DND-41 (cell line): Measurements from ENCODE around the gene SELENOF.

Experiments used
- ATAC-seq: fragments of 200-7000 bp; cut with Tn5 transposase; 3 replicates; pipeline ENCODE4 v1.9.1; 2021; ENCODE audit warnings: low read depth; ENCODE audit not compliant: insufficient read depth
- DNase-seq: peaks from one replicate; pipeline ENCODE4 v3.0.0-alpha.2; 2020
- H2AFZ ChIP-seq: 2 replicates; pipeline ENCODE4 v1.6.0; 2012; ENCODE audit warnings: low read depth, low read length
- H3K27ac ChIP-seq: 2 replicates; pipeline ENCODE4 v1.5.1; 2012; ENCODE audit warnings: low read length, inconsistent platforms
- H3K27me3 ChIP-seq: fragments of 200-600 bp; sonication (generic); 2 replicates; pipeline ENCODE4 v1.6.0; 2012; ENCODE audit warnings: low read length, mild to moderate bottlenecking, inconsistent platforms; ENCODE audit not compliant: insufficient read depth, poor library complexity
- H3K36me3 ChIP-seq: 2 replicates; pipeline ENCODE4 v1.5.1; 2012; ENCODE audit warnings: low read length, inconsistent platforms; ENCODE audit not compliant: insufficient read depth
- H3K4me1 ChIP-seq: 2 replicates; pipeline ENCODE4 v1.5.1; 2012; ENCODE audit warnings: mild to moderate bottlenecking, low read length; ENCODE audit not compliant: insufficient read depth
- H3K4me2 ChIP-seq: 2 replicates; pipeline ENCODE4 v1.6.0; 2012; ENCODE audit warnings: mild to moderate bottlenecking, moderate library complexity, low read length, inconsistent platforms; ENCODE audit not compliant: insufficient read depth
- H3K4me3 ChIP-seq, 2 experiments: fragments of 200-600 bp in 1 of 2; shearing (Covaris generic) in 1 of 2; 2 replicates each; pipeline ENCODE4 v1.5.1; 2012 to 2016; ENCODE audit warnings: inconsistent platforms in 2 of 2, low read length in 2 of 2, mild to moderate bottlenecking in 2 of 2, low read depth in 1 of 2, moderate library complexity in 1 of 2
- H3K79me2 ChIP-seq: 2 replicates; pipeline ENCODE4 v1.6.0; 2012; ENCODE audit warnings: low read length, inconsistent platforms; ENCODE audit not compliant: insufficient read depth
- H3K9ac ChIP-seq: 2 replicates; pipeline ENCODE4 v1.6.0; 2012; ENCODE audit warnings: low read depth, mild to moderate bottlenecking, inconsistent platforms, low read length, moderate library complexity
- H3K9me3 ChIP-seq: 2 replicates; pipeline ENCODE4 v1.5.1; 2012; ENCODE audit warnings: low read length, moderate library complexity, mild to moderate bottlenecking, inconsistent platforms; ENCODE audit not compliant: insufficient read depth, severe bottlenecking
- H4K20me1 ChIP-seq: 2 replicates; pipeline ENCODE4 v1.6.0; 2012; ENCODE audit warnings: low read length; ENCODE audit not compliant: insufficient read depth
- EZH2 ChIP-seq: IDR thresholded peaks from 3 replicates; pipeline ENCODE4 v1.6.1; 2012; ENCODE audit warnings: borderline replicate concordance, low read depth, mild to moderate bottlenecking, moderate library complexity, low read length, inconsistent platforms; ENCODE audit not compliant: severe bottlenecking
- TF ChIP-seq, protein P1 (sequence below): IDR thresholded peaks from 2 replicates; pipeline ENCODE4 v1.5.1; 2012; ENCODE audit warnings: borderline replicate concordance, low read length, moderate library complexity, mild to moderate bottlenecking; ENCODE audit not compliant: poor library complexity, severe bottlenecking; ENCODE audit errors: extremely low read depth

SELENOF gene

GRCh38 chr1:86888327-86888726, 25.6 kb downstream of the SELENOF start:
- Histone ChIP-seq H3K4me3 (no peak overlapping the region), H3K27ac (no peak overlapping the region), H4K20me1 (peaks cover 4% of the 10 kb centered on the region; the same call in 1 of the 2 replicates), H3K9ac (no peak overlapping the region), H2AFZ (no peak overlapping the region), H3K27me3 (no peaks in the 10 kb centered on the region), H3K9me3 (no peaks in the 10 kb centered on the region), H3K4me2 (no peak overlapping the region), H3K79me2 (peaks cover 69% of the 10 kb centered on the region), H3K36me3 (peaks cover 20% of the 10 kb centered on the region), H3K4me1 (no peaks in the 10 kb centered on the region)
- no peak for TF ChIP-seq EZH2
- TF ChIP-seq, protein P1, sequence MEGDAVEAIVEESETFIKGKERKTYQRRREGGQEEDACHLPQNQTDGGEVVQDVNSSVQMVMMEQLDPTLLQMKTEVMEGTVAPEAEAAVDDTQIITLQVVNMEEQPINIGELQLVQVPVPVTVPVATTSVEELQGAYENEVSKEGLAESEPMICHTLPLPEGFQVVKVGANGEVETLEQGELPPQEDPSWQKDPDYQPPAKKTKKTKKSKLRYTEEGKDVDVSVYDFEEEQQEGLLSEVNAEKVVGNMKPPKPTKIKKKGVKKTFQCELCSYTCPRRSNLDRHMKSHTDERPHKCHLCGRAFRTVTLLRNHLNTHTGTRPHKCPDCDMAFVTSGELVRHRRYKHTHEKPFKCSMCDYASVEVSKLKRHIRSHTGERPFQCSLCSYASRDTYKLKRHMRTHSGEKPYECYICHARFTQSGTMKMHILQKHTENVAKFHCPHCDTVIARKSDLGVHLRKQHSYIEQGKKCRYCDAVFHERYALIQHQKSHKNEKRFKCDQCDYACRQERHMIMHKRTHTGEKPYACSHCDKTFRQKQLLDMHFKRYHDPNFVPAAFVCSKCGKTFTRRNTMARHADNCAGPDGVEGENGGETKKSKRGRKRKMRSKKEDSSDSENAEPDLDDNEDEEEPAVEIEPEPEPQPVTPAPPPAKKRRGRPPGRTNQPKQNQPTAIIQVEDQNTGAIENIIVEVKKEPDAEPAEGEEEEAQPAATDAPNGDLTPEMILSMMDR, result no peak
- DNase-seq (no peak), ATAC-seq (no peak)

- Histone ChIP-seq H3K4me3 (no peak overlapping the region), H3K9ac (no peak overlapping the region), H4K20me1 (peaks cover 4% of the 10 kb centered on the region; the same call in 1 of the 2 replicates), H3K27ac (no peak overlapping the region), H3K4me2 (no peak overlapping the region), H3K36me3 (peaks cover 26% of the 10 kb centered on the region), H3K4me1 (no peaks in the 10 kb centered on the region), H3K79me2 (peaks cover 68% of the 10 kb centered on the region), H3K9me3 (no peaks in the 10 kb centered on the region), H3K27me3 (no peaks in the 10 kb centered on the region), H2AFZ (no peak overlapping the region)
- TF ChIP-seq EZH2, result no peak
- TF ChIP-seq, protein P1, result no peak
- ATAC-seq (no peak), DNase-seq (no peak)
These were observed 26.3 kb downstream of the SELENOF start for GRCh38 chr1:86887479-86888162.

GRCh38 chr1:86875722-86876121, 38.2 kb downstream of the SELENOF start:
- DNase-seq (no peak), ATAC-seq (no peak)
- Histone ChIP-seq H3K4me2 (no peak overlapping the region), H2AFZ (no peak overlapping the region), H3K79me2 (peaks cover 3% of the 10 kb centered on the region; the same call in 1 of the 2 replicates), H3K4me1 (no peaks in the 10 kb centered on the region), H3K9ac (no peak overlapping the region), H3K27me3 (no peaks in the 10 kb centered on the region), H3K27ac (no peak overlapping the region), H4K20me1 (no peaks in the 10 kb centered on the region), H3K9me3 (no peaks in the 10 kb centered on the region), H3K36me3 (peaks cover 43% of the 10 kb centered on the region), H3K4me3 (no peak overlapping the region)
- TF ChIP-seq, protein P1, result no peak
- TF ChIP-seq EZH2, result no peak
